HG03558 (cell line): ENCODE measurements around the gene TRAF3.

ENCODE experiments used
- ATAC-seq: cut with Tn5 transposase; IDR thresholded peaks from one replicate; pipeline ENCODE4 v1.9.1; 2021; ENCODE audit warnings: moderate number of reproducible peaks; ENCODE audit not compliant: unreplicated experiment; ENCODE audit errors: extremely low read depth

TRAF3 gene

GRCh38 chr14:102775855-102776760 is 1.1 kb upstream of the TRAF3 start:
- no peak for ATAC-seq

- ATAC-seq: no peak
These were observed 575 bp downstream of the TRAF3 start for GRCh38 chr14:102777711-102778337.

GRCh38 chr14:102778338-102779083 is 1.3 kb downstream of the TRAF3 start:
- ATAC-seq: no peak

GRCh38 chr14:102779084-102779462 is 1.8 kb downstream of the TRAF3 start:
- ATAC-seq: no peak

GRCh38 chr14:102779574-102780315 is 2.5 kb downstream of the TRAF3 start:
- ATAC-seq: no peak

GRCh38 chr14:102781063-102781462 is 3.8 kb downstream of the TRAF3 start:
- ATAC-seq: no peak

GRCh38 chr14:102782974-102783373 is 5.7 kb downstream of the TRAF3 start:
- no peak for ATAC-seq

- ATAC-seq: no peak
These were observed 7.8 kb downstream of the TRAF3 start for GRCh38 chr14:102784892-102785594.

- ATAC-seq: no peak
These were observed 8.3 kb downstream of the TRAF3 start for GRCh38 chr14:102785595-102785963.

GRCh38 chr14:102786768-102787167 is 9.5 kb downstream of the TRAF3 start:
- no peak for ATAC-seq

GRCh38 chr14:102789349-102789748 is 12.1 kb downstream of the TRAF3 start:
- ATAC-seq: no peak

- ATAC-seq: no peak
These were observed 16.5 kb downstream of the TRAF3 start for GRCh38 chr14:102793531-102794328.

- no peak for ATAC-seq
These were observed 18.0 kb downstream of the TRAF3 start for GRCh38 chr14:102795060-102795925.

GRCh38 chr14:102796661-102797190 is 19.5 kb downstream of the TRAF3 start:
- no peak for ATAC-seq

- no peak for ATAC-seq
These were observed 21.7 kb downstream of the TRAF3 start for GRCh38 chr14:102798926-102799325.

GRCh38 chr14:102799684-102800562 is 22.7 kb downstream of the TRAF3 start:
- ATAC-seq: no peak
